GM19025 (cell line): ENCODE measurements around the gene PRKACA.
A peak's percentile ranks its signal among the peaks of the same experiment; 100 is the strongest.
"Not testable (repeated sequence)": the region's sequence is repeated elsewhere in the genome, so short reads cannot be mapped to it uniquely, and the experiment has no call there.

ENCODE experiments used
- ATAC-seq: cut with Tn5 transposase; IDR thresholded peaks from one replicate; pipeline ENCODE4 v1.9.1; 2021; ENCODE audit warnings: mild to moderate bottlenecking, low read depth, moderate library complexity; ENCODE audit not compliant: unreplicated experiment

PRKACA gene

GRCh38 chr19:14148751-14149410 is 31.3 kb upstream of the PRKACA start:
- ATAC-seq: no peak

- ATAC-seq: no peak
Observed at GRCh38 chr19:14147797-14148605, 30.4 kb upstream of the PRKACA start.

GRCh38 chr19:14146789-14147216 is 29.2 kb upstream of the PRKACA start:
- ATAC-seq: no peak

GRCh38 chr19:14146169-14146568 is 28.6 kb upstream of the PRKACA start:
- ATAC-seq: not testable (repeated sequence)

GRCh38 chr19:14145381-14145780 is 27.8 kb upstream of the PRKACA start:
- no peak for ATAC-seq

- ATAC-seq: no peak
Observed at GRCh38 chr19:14142262-14143190, 25.0 kb upstream of the PRKACA start.

DNA sequence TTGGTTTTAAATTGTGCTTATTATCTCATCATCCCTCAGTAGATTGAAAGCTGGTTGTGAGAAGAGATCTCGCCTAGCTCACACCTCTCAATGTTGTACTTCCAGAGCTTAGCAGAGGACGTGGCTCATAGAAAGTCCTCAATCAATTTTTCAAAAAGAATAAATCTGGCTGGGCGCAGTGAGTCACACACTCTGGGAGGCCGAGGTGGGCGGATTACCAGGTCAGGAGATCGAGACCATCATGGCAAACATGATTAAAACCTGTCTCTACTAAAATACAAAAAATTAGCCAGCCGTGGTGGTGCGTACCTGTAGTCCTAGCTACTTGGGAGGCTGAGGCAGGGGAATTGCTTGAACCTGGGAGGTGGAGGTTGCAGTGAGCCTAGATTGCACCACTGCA is 23.5 kb upstream of the PRKACA start:
- no peak for ATAC-seq

- no peak for ATAC-seq
Observed at GRCh38 chr19:14139944-14140343, 22.4 kb upstream of the PRKACA start.

- ATAC-seq: no peak
Observed at GRCh38 chr19:14138576-14139265, 21.2 kb upstream of the PRKACA start.

DNA sequence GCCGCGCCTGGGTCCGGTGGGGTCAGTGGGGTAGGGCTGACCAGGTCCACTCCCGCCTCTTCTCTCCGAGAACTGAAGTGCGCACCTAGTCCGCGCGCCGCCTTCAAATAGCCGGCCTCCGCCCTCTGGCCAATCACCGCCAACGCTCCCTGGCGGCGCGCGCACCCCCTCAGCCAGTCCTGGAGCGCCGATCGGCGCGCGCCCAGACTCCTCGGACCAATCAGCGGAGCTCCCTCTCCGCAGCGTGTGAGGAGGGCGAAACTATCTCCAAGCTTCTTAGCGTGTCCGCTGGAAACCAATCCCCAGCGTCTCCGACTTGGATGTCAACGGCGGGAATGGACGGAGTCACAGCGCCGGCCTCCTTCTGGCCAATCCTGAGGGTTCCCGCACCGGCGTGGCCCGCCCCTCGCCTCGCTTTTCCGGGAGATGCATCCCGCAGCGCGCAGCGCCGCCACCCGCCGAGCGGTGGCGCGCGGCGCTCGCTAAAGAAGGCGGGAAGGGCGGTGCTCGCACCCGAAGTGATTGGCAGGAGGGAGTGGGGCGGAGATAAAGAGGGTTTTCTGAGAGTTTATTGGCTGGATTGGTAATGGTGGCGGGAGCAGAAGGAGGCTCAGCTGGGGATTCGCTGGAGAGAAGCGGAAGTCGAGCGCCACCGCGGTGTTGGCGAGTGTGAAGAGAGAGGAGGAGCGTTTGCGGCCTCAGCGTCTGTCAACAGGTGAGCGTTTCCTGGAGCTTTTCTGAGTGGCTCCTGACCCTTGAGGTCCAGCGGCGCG is 19.1 kb upstream of the PRKACA start, which contains the start of gene ASF1B:
Gene ASF1B (minus strand): TSS at position 81 of the 773 bp plus-strand sequence. CDS start 133 bp downstream, outside the sequence.
- peak; percentile 76 for ATAC-seq

- no peak for ATAC-seq
Observed at GRCh38 chr19:14135985-14136508, 18.5 kb upstream of the PRKACA start.

GRCh38 chr19:14135355-14135754 is 17.8 kb upstream of the PRKACA start:
- ATAC-seq: no peak

DNA sequence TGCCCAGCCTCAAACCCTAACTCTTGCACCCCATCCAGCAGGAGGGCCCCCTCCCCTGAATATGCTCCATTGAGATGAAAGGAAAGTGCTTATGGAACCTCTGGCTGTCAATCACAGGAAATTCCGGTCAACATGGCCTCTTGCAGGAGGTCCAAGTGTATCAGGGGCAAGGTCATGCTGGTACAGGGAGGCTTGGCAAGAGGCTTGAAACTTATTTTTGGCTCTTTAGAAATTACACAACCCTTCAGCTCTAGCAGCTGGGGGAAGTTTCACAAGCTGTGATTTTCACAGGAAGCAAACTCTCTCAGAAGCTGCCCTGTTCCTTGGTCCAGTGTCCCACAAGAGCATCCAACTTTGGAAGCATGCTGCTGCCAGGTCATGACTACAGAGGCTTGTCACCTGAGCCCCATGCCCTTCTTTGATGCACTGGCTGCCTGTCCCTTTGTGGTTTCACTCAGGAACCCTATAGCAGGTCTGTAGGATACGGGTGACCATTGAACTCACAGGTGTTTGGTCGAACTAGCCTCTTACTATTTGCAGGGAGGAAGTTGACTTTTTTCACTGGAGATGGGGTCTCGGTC is 10.5 kb upstream of the PRKACA start:
- no peak for ATAC-seq

GRCh38 chr19:14127176-14127575 is 9.6 kb upstream of the PRKACA start:
- no peak for ATAC-seq

GRCh38 chr19:14122924-14123323 is 5.4 kb upstream of the PRKACA start:
- ATAC-seq: no peak

GRCh38 chr19:14120497-14120780 is 2.9 kb upstream of the PRKACA start:
- no peak for ATAC-seq

GRCh38 chr19:14119644-14120496 is 2.3 kb upstream of the PRKACA start:
- ATAC-seq: no peak

GRCh38 chr19:14119146-14119545 is 1.6 kb upstream of the PRKACA start:
- ATAC-seq: no peak
